HG03039 (cell line): ENCODE data around the gene MEGF10.

Experiments
- ATAC-seq: cut with Tn5 transposase; IDR thresholded peaks from one replicate; pipeline ENCODE4 v1.9.1; 2021; ENCODE audit warnings: mild to moderate bottlenecking, moderate library complexity; ENCODE audit not compliant: unreplicated experiment

MEGF10 gene

GRCh38 chr5:127508644-127509373, 218.2 kb downstream of the MEGF10 start:
- ATAC-seq = no peak
